Suppressor macrophage (primary cell): ENCODE results near the gene HERC3.

ENCODE experiments used
- DNase-seq, 4 experiments: peaks; one replicate each; pipeline ENCODE4 v3.0.0-alpha.2; 2020 to 2022

Gene HERC3

GRCh38 chr4:88720451-88721428 is 128.5 kb downstream of the HERC3 start:
- DNase-seq, result no peak

DNA sequence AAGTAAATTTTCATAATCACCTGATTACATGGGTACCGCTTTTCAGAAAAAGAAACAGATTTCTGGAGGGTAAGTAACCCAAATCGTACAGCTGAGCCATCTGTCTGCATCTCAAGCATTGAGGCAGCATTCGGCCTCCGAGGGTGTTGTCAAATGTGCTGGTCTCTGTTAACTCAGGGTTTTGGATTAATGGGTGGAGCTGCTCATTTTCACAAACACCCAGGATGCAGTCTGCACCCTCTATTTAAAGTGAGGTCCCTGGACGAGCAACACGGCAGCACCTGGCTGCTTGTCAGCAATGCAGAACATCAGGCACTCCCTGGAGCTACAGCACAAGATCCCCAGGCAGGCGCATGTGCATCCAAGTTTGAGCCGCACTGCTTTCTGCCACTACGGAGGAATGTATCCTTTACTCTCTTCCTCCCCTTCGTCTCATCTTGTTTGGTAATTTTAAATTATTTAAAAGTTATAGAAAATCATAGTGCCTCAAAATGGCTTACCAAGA is 130.0 kb downstream of the HERC3 start:
- DNase-seq, result no peak

GRCh38 chr4:88722828-88723227 is 130.5 kb downstream of the HERC3 start:
- no peak for DNase-seq

- DNase-seq, result no peak
These were observed 132.1 kb downstream of the HERC3 start for GRCh38 chr4:88724406-88724805.

GRCh38 chr4:88725143-88725542 is 132.9 kb downstream of the HERC3 start:
- DNase-seq, result no peak

- DNase-seq, result no peak
These were observed 133.7 kb downstream of the HERC3 start for GRCh38 chr4:88725986-88726385.

- DNase-seq, result no peak
These were observed 135.9 kb downstream of the HERC3 start for GRCh38 chr4:88728146-88728545.

DNA sequence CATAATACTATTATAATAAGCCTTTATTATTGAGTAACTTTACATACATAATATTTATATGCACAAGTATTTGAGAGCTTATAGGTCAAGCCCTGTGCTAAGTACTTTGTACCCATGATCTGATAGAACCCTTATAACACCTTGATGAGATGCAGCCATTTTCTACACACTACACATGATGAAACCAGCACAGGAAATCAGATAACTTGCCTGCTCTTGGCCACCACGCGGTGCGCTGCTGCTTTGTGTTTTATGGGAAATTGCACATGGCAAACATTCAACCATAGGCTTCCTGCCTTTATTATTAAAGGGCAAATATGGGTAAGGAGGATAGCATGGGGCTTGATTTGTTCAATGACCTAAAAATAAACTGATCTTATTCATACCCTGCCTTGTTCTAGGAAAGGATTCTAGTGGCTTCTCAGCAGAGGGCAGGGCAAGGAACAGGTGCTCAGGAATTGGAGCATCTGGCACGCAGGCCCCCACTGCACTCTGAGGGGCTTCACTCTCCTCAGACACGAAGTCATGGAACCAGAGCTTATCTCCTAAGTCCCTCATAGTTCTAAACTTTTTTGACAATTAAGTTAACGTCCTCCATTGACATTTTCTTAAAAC is 137.0 kb downstream of the HERC3 start:
- no peak for DNase-seq

GRCh38 chr4:88730811-88731210 is 138.5 kb downstream of the HERC3 start:
- DNase-seq, result no peak

- DNase-seq, result no peak
These were observed 139.1 kb downstream of the HERC3 start for GRCh38 chr4:88731381-88731780.

GRCh38 chr4:88732714-88733368 is 140.6 kb downstream of the HERC3 start:
- no peak for DNase-seq

DNA sequence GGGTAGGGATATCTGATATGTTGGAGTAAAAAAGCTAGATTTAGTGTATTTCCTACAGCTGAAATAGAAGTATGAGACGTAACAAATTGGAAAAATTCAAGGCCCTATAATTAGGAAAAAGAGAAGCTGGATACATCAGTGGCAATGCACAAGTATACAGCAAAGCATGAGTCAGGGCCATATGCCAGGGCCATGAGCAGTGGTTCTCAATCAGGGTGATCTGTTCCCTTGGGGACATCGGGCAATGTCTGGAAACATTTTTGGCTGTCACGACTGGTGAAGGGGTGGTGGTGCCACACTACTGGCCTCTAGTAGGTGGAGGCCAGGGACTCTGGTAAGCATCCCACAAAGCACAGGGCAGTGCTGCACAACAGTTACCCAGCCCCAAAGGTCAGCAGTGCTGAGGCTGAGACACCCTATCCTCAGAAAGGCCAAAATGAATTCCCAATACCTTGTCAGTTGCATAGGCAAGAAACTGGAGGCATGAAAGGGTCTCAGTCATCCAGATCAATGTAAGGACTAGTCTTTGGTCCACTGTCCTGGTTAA is 142.2 kb downstream of the HERC3 start:
- peak in 3 of 4 experiments; percentile 9 to 14 (median 11) for DNase-seq

GRCh38 chr4:88735564-88735963 is 143.3 kb downstream of the HERC3 start:
- DNase-seq, result no peak

GRCh38 chr4:88736264-88736663 is 144.0 kb downstream of the HERC3 start:
- DNase-seq, result no peak

DNA sequence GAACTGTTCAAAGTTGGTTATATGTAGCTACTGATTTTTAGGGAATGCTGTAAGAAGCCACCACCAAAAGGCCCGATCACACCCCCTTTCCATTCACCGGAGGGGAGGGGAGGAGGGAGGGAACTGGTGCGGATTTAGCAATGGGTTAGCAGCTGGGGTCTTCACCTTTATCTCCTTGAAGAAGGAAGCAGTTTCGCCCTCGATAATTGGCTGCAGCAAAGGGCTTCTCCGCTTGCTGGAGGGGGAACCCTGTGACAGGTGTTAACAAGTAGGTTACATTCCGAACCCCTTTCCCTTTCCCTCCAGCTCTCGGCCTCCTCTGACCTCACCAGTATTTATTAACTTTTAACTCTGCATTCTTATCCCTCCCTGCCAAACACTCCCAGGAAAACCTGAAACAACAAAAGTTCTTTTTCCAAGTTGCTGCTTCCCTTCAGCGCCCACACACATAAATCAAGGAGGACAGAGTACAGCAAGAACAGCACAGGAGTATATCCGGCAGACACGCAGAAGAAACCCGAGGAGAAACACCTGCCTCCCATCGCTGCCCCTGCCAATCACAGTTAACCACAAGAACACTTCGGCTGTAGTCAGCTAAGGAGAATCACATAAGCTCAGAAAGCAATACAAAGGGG is 145.1 kb downstream of the HERC3 start:
- no peak for DNase-seq

DNA sequence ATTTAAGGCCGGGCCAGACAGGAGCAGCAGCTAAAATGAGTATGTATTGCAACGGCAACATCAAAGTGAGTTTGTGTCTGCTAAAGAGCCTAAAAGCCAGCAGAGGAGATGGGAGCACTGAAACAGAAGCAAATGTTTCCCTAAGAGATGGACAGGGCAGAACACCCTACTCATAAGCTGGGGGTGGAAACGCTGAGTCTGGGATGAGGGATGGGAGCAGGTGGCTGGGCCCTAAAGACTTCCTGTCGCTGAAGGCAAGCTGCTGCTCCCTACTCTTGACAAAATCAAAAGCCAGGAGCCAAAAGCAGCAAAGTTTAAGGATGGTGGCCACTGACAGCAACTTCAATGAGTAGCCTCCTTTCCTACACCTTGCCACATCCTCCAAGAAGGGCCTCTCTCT is 145.9 kb downstream of the HERC3 start:
- DNase-seq, result no peak

DNA sequence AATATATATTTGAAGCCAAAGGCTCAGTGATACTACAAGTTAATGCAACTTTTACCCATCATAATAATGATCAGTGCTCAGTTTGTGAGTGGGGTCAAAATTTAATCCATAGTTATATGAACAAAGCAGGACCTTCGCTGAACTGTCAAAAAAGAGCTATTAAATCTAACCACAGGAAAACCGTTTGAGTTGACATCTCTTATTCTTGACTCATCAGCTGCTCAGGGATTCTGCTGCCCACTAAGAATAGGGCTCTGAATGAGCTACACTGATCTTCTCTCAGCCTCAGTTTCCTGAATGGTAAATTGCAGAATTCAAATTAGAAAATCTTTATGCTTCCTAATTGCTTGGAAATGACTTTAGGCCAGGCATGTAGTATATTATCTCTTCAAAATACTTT is 150.3 kb downstream of the HERC3 start:
- no peak for DNase-seq

- no peak for DNase-seq
These were observed 151.4 kb downstream of the HERC3 start for GRCh38 chr4:88743696-88744095.

GRCh38 chr4:88744609-88745008 is 152.3 kb downstream of the HERC3 start:
- no peak for DNase-seq

DNA sequence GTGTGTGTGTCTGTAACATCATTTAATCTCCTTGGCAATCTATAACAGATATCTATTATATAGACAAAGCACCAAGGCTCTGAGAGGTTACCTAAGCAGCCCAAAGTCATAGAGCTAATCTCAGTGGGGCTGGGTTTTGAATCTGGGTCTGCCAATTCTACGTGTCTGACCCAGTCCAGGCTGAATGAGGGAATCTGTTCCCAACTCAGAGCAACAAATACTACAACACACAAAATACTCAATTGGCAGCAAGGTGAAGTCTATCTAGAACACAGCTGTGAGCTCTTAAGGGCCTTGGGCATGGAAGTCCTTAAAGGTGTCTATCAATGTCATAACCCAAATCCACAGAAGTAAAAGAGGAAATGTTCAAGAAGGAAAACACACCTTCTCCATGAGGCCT is 152.9 kb downstream of the HERC3 start:
- DNase-seq, result no peak

GRCh38 chr4:88745581-88746163 is 153.4 kb downstream of the HERC3 start:
- DNase-seq, result no peak

- DNase-seq, result no peak
These were observed 153.9 kb downstream of the HERC3 start for GRCh38 chr4:88746206-88746605.
